GM12878 (cell line): ENCODE data around the gene PIPOX. TPM values are rescaled to one million over a fixed set of nuclear protein-coding genes. Genes with fewer than 3 reads are reported as not detected.

ENCODE experiments used
- ATAC-seq: fragments of 200-7000 bp; cut with Tn5 transposase; 3 replicates; pipeline ENCODE4 v1.9.1; 2020; ENCODE audit warnings: mild to moderate bottlenecking, moderate library complexity
- BruUV-seq: library from RNA; stranded (reverse); fragments of 400-500 nt; replicated peaks from 2 replicates; lab custom pipeline; 2021; lab: Mats Ljungman, UMichigan
- CTCF ChIA-PET: fragments of 300-600 bp; sonication (Branson Sonifier 250); formaldehyde crosslinking; extraction: SDS; loops from one replicate; lab custom pipeline; 2021; ENCODE audit warnings: inconsistent platforms; lab: Yijun Ruan, JAX
- POLR2A ChIA-PET: fragments of 350-600 bp; formaldehyde crosslinking; extraction: SDS; loops from one replicate; lab custom pipeline; 2021; ENCODE audit warnings: inconsistent platforms; lab: Charles Lee
- RAD21 ChIA-PET: fragments of 300-600 bp; sonication (Branson Sonifier 250); formaldehyde crosslinking; loops from one replicate; lab custom pipeline; 2023; ENCODE audit warnings: antibody characterized with exemption; ENCODE audit not compliant: unreplicated experiment; lab: Charles Lee
- SMC1A ChIA-PET: fragments of 300-600 bp; sonication (Branson Sonifier 250); formaldehyde crosslinking; loops from one replicate; lab custom pipeline; 2023; ENCODE audit not compliant: unreplicated experiment, uncharacterized antibody; lab: Charles Lee
- DNase-seq: peaks from one replicate; pipeline ENCODE4 v3.0.0-alpha.2; 2011; ENCODE audit warnings: low read depth, low spot score
- FAIRE-seq: peaks from 3 replicates; lab custom pipeline; 2011; peaks lifted over from hg19 to GRCh38; lab: Jason Lieb, UNC
- H2AFZ ChIP-seq: 2 replicates; pipeline ENCODE4 v1.6.0; 2011; ENCODE audit warnings: low read depth, low read length, control low read depth; ENCODE audit not compliant: control insufficient read depth
- H3K27ac ChIP-seq: 2 replicates; pipeline ENCODE4 v1.5.1; 2011; ENCODE audit warnings: control low read depth; ENCODE audit not compliant: control insufficient read depth, insufficient read depth
- H3K27me3 ChIP-seq, 2 experiments: replicated peaks in 1 of 2; 2 replicates each; pipeline versions ENCODE4 v1.6.0 to v1.6.1; 2011; ENCODE audit warnings: low read length in 1 of 2; ENCODE audit not compliant: control insufficient read depth in 2 of 2, insufficient read depth in 2 of 2
- H3K36me3 ChIP-seq, 2 experiments: 2 replicates each; pipeline ENCODE4 v1.5.1; 2011; ENCODE audit warnings: low read length in 1 of 2; ENCODE audit not compliant: control insufficient read depth in 2 of 2, insufficient read depth in 2 of 2
- H3K4me1 ChIP-seq: 2 replicates; pipeline ENCODE4 v1.6.1; 2011; ENCODE audit warnings: mild to moderate bottlenecking, low read length, moderate library complexity, mixed read lengths; ENCODE audit not compliant: control insufficient read depth, insufficient read depth
- H3K4me2 ChIP-seq: 2 replicates; pipeline ENCODE4 v1.6.0; 2011; ENCODE audit warnings: control low read depth; ENCODE audit not compliant: control insufficient read depth, insufficient read depth
- H3K4me3 ChIP-seq: fragments of 200-600 bp; sonication (generic); 2 replicates; pipeline ENCODE4 v1.5.1; 2016
- H3K79me2 ChIP-seq: 2 replicates; pipeline ENCODE4 v1.6.0; 2011; ENCODE audit warnings: low read length; ENCODE audit not compliant: control insufficient read depth, insufficient read depth
- H3K9ac ChIP-seq: 2 replicates; pipeline ENCODE4 v1.8.0; 2011; ENCODE audit warnings: low read length, control low read depth, mixed read lengths; ENCODE audit not compliant: control insufficient read depth, insufficient read depth
- H3K9me3 ChIP-seq: replicated peaks from 3 replicates; pipeline ENCODE4 v1.5.1; 2011; ENCODE audit warnings: mild to moderate bottlenecking, low read length; ENCODE audit not compliant: control insufficient read depth, insufficient read depth
- H4K20me1 ChIP-seq: 2 replicates; pipeline ENCODE4 v1.6.0; 2011; ENCODE audit not compliant: control insufficient read depth, insufficient read depth
- ASH2L ChIP-seq: fragments of 300-600, 200-600 bp; sonication (generic); IDR thresholded peaks from 2 replicates; pipeline ENCODE4 v1.6.1; 2017; ENCODE audit warnings: low read depth, mild to moderate bottlenecking, borderline replicate concordance
- CBX5 ChIP-seq: sonication (generic); IDR thresholded peaks from 2 replicates; pipeline ENCODE4 v1.6.1; 2016; ENCODE audit warnings: low read depth, moderate library complexity, mild to moderate bottlenecking, inconsistent platforms
- FOXK2 ChIP-seq: fragments of 450-650 bp; IDR thresholded peaks from 2 replicates; pipeline ENCODE4 v1.6.1; 2017; ENCODE audit warnings: mild to moderate bottlenecking, moderate library complexity
- GABPA ChIP-seq: IDR thresholded peaks from 2 replicates; pipeline ENCODE4 v1.6.1; 2014; ENCODE audit warnings: antibody characterized with exemption, low read depth, mild to moderate bottlenecking, inconsistent platforms
- HCFC1 ChIP-seq: fragments of 150-350 bp; IDR thresholded peaks from 2 replicates; pipeline ENCODE4 v1.6.1; 2014; ENCODE audit warnings: low read length
- JUNB ChIP-seq: IDR thresholded peaks from 2 replicates; pipeline ENCODE4 v1.6.1; 2016; ENCODE audit warnings: antibody characterized with exemption, mild to moderate bottlenecking
- POLR2A ChIP-seq: IDR thresholded peaks from 2 replicates; pipeline ENCODE4 v1.6.1; 2011; ENCODE audit warnings: low read depth, mild to moderate bottlenecking, low read length
- SMARCA5 ChIP-seq: fragments of 450-650 bp; IDR thresholded peaks from 2 replicates; pipeline ENCODE4 v1.6.1; 2017; ENCODE audit warnings: mild to moderate bottlenecking
- SMC3 ChIP-seq: IDR thresholded peaks from 2 replicates; pipeline ENCODE4 v1.6.1; 2011; ENCODE audit warnings: low read length, improper control_type of control experiment, borderline replicate concordance
- ZBED1 ChIP-seq: IDR thresholded peaks from 2 replicates; pipeline ENCODE4 v1.6.1; 2016; ENCODE audit warnings: borderline replicate concordance
- WGBS: methylation state at CpG from one replicate; pipeline ENCODE4 v1.1.6; 2016; ENCODE audit warnings: low lambda C conversion rate; ENCODE audit not compliant: insufficient replicate concordance, insufficient coverage; ENCODE audit errors: missing lambda C conversion rate; 5-methylcytosine and 5-hydroxymethylcytosine counted together
- in situ Hi-C: fragments of 300-500 bp; cut with MboI; formaldehyde crosslinking; loops from 9 replicates; pipeline ENCODE4 v1.14.3; 2018; ENCODE audit warnings: mixed read lengths
- intact Hi-C: fragments of 100-400 bp; cut with micrococcal nuclease; formaldehyde crosslinking; loops from one replicate; pipeline ENCODE4 v1.14.2; 2022; ENCODE audit not compliant: unreplicated experiment
- polyA plus RNA-seq, 11 experiments: library from polyadenylated mRNA; depleted of rRNA in 4 of 11; unstranded in 6 of 11; stranded (reverse) in 5 of 11; fragments of >200 nt; fragmentation: Nextera tagmentation in 4 of 11; fragmentation: Illumina TruSeq in 1 of 11; extraction: Ambion mirVana in 4 of 11; extraction: Trizol in 1 of 11; gene quantifications; 1 replicate in 1 of 11; 2 replicates in 10 of 11; pipeline versions ENCODE4 v1.2.1 to v1.2.3, GENCODE V29; 2011 to 2016; ENCODE audit warnings: inconsistent platforms in 2 of 11, missing spikeins in 2 of 11, low read depth in 1 of 11
- total RNA-seq, 4 experiments: library from RNA; depleted of rRNA in 3 of 4; stranded (reverse); fragments of >200 nt in 3 of 4; fragmentation: Illumina TruSeq in 1 of 4; extraction: Trizol in 1 of 4; gene quantifications; 2 replicates each; pipeline versions ENCODE4 v1.2.1 to v1.2.3, GENCODE V29; 2013 to 2021
- TF ChIP-seq, protein P1 (sequence below): fragments of 450-650 bp; formaldehyde crosslinking; IDR thresholded peaks from 2 replicates; pipeline ENCODE4 v1.4.0; 2022; ENCODE audit warnings: mild to moderate bottlenecking, moderate library complexity
- TF ChIP-seq, protein P2 (sequence below): fragments of 450-650 bp; IDR thresholded peaks from 2 replicates; pipeline ENCODE4 v1.6.1; 2017; ENCODE audit warnings: mild to moderate bottlenecking, moderate library complexity

The PIPOX gene
- total and polyA plus RNA-seq, 10 of the 15 experiments (the other 5 are each of a cell fraction or from before 2014, with no cell fraction given): 0.22 to 1.4 (median 0.56) TPM; not detected in 1

DNA sequence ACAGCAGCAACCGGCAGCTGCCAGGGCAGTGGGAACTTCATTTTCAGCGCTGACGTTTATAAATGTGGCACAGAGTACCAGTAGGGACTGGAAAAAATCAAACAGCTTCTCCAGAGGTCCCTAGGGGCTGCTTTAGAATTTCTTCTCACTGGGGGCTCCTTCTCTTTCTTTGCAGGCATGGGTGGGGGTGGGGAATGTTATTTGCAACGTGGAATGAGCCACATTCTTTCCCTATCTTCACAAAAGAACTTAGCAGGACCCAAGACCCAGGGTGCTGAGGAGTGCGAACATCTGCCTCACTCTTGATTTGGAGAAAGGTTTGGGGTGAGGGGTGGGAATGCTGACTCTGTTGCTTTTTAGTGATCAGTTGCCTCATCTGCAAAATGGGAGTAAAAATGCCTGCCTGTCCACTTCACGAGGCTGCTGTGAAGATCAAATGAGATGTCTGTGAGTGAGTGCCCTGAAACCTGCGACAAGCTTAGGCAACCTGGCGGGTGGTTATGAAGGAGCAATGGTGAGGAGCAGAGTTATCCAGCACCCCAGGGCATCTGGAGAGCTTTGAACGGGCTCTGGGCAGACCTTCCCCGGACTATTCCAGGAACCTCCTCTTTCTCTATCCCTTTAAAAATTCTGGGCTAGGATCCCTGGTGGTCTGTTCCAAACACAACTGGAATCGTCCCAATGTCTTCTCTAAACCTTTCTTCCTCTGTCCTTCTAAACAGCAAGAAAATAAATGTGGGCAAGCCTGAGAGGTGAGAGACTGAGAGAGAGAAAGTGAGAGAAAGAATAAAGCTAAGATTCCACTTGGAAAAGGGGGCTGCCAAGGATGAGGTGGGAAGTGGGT is 10.7 kb upstream of the PIPOX start:
- in situ Hi-C loops: no loop called here

More for the DNA sequence above, 10.7 kb upstream of the PIPOX start:
- H3K27me3 ChIP-seq: peaks cover 0 to 1% of the 10 kb centered on the region in 2 experiments; a peak in 1 of 4 replicates
- no peak overlapping the region for H3K4me3 ChIP-seq
- ChIA-PET CTCF (interaction anchor here (1.2 kb wide), 1 partner anchor 67 kb away, joined by 4 read pairs; no protein-coding TSS in a partner anchor), POLR2A (no interaction called here), RAD21 (no interaction called here), SMC1A (no interaction called here)
- intact Hi-C loops: no loop called here
- no peak overlapping the region for H3K27ac ChIP-seq
- TF ChIP-seq, protein P1, sequence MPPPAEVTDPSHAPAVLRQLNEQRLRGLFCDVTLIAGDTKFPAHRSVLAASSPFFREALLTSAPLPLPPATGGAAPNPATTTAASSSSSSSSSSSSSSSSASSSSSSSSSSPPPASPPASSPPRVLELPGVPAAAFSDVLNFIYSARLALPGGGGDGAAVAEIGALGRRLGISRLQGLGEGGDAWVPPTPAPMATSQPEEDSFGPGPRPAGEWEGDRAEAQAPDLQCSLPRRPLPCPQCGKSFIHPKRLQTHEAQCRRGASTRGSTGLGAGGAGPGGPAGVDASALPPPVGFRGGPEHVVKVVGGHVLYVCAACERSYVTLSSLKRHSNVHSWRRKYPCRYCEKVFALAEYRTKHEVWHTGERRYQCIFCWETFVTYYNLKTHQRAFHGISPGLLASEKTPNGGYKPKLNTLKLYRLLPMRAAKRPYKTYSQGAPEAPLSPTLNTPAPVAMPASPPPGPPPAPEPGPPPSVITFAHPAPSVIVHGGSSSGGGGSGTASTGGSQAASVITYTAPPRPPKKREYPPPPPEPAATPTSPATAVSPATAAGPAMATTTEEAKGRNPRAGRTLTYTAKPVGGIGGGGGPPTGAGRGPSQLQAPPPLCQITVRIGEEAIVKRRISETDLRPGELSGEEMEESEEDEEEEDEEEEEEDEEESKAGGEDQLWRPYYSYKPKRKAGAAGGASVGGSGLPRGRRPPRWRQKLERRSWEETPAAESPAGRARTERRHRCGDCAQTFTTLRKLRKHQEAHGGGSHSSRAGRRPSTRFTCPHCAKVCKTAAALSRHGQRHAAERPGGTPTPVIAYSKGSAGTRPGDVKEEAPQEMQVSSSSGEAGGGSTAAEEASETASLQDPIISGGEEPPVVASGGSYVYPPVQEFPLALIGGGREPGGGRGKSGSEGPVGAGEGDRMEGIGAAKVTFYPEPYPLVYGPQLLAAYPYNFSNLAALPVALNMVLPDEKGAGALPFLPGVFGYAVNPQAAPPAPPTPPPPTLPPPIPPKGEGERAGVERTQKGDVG (CRISPR knock-in tag): no peak
- no peak for TF ChIP-seq POLR2A
- TF ChIP-seq CBX5: no peak
- no peak for TF ChIP-seq GABPA
- no peak for TF ChIP-seq ZBED1
- TF ChIP-seq SMC3: no peak
- TF ChIP-seq FOXK2: no peak
- TF ChIP-seq HCFC1: no peak
- TF ChIP-seq ASH2L: no peak
- no peak for TF ChIP-seq SMARCA5
- TF ChIP-seq, protein P2, sequence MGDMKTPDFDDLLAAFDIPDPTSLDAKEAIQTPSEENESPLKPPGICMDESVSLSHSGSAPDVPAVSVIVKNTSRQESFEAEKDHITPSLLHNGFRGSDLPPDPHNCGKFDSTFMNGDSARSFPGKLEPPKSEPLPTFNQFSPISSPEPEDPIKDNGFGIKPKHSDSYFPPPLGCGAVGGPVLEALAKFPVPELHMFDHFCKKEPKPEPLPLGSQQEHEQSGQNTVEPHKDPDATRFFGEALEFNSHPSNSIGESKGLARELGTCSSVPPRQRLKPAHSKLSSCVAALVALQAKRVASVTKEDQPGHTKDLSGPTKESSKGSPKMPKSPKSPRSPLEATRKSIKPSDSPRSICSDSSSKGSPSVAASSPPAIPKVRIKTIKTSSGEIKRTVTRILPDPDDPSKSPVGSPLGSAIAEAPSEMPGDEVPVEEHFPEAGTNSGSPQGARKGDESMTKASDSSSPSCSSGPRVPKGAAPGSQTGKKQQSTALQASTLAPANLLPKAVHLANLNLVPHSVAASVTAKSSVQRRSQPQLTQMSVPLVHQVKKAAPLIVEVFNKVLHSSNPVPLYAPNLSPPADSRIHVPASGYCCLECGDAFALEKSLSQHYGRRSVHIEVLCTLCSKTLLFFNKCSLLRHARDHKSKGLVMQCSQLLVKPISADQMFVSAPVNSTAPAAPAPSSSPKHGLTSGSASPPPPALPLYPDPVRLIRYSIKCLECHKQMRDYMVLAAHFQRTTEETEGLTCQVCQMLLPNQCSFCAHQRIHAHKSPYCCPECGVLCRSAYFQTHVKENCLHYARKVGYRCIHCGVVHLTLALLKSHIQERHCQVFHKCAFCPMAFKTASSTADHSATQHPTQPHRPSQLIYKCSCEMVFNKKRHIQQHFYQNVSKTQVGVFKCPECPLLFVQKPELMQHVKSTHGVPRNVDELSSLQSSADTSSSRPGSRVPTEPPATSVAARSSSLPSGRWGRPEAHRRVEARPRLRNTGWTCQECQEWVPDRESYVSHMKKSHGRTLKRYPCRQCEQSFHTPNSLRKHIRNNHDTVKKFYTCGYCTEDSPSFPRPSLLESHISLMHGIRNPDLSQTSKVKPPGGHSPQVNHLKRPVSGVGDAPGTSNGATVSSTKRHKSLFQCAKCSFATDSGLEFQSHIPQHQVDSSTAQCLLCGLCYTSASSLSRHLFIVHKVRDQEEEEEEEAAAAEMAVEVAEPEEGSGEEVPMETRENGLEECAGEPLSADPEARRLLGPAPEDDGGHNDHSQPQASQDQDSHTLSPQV: no peak
- no peak for TF ChIP-seq JUNB
- H3K9ac ChIP-seq: no peak overlapping the region
- H4K20me1 ChIP-seq: no peaks in the 10 kb centered on the region
- no peaks in the 10 kb centered on the region for H3K79me2 ChIP-seq
- H2AFZ ChIP-seq: no peak overlapping the region
- FAIRE-seq: no peak
- H3K4me2 ChIP-seq: no peak overlapping the region
- WGBS: 31% methylated on average over 11 of the region's 11 CpGs
- no peaks in the 10 kb centered on the region for H3K4me1 ChIP-seq
- BruUV-seq: no TSS peak
- peaks cover 6% of the 10 kb centered on the region; the same call in 2 of the 3 replicates for H3K9me3 ChIP-seq
- DNase-seq: no peak
- ATAC-seq: no peak
- H3K36me3 ChIP-seq: no peaks in the 10 kb centered on the region
